BJ (cell line): Measurements from ENCODE around the gene PPM1F. TPM values are rescaled to one million over a fixed set of nuclear protein-coding genes. Genes with fewer than 3 reads are reported as not detected.
A peak's percentile ranks its signal among the peaks of the same experiment; 100 is the strongest.

Experiments
- CTCF ChIA-PET: fragments of 350-600 bp; formaldehyde crosslinking; extraction: SDS; loops from one replicate; lab custom pipeline; 2021; ENCODE audit warnings: antibody characterized with exemption, inconsistent platforms; lab: Yijun Ruan, JAX
- POLR2A ChIA-PET: fragments of 300-600 bp; sonication (Branson Sonifier 250); formaldehyde crosslinking; extraction: SDS; loops from one replicate; lab custom pipeline; 2021; ENCODE audit warnings: antibody characterized with exemption; lab: Charles Lee
- DNase-seq: peaks from one replicate; pipeline ENCODE4 v3.0.0-alpha.2; 2011; ENCODE audit warnings: low read depth
- H3K27me3 ChIP-seq: 2 replicates; pipeline ENCODE4 v1.6.0; 2011; ENCODE audit warnings: low read length; ENCODE audit not compliant: control insufficient read depth, insufficient read depth
- H3K36me3 ChIP-seq: 2 replicates; pipeline ENCODE4 v1.5.1; 2011; ENCODE audit warnings: low read length; ENCODE audit not compliant: control insufficient read depth, insufficient read depth
- H3K4me3 ChIP-seq: 2 replicates; pipeline ENCODE4 v1.5.1; 2011; ENCODE audit warnings: low read depth, mild to moderate bottlenecking, control low read depth, low read length
- CTCF ChIP-seq: IDR thresholded peaks from 2 replicates; pipeline ENCODE4 v1.5.1; 2011; ENCODE audit warnings: low read depth, mild to moderate bottlenecking, control low read depth, inconsistent platforms, low read length, moderate library complexity; ENCODE audit not compliant: insufficient read depth
- polyA plus RNA-seq: library from polyadenylated mRNA; depleted of rRNA; stranded (reverse); fragments of >200 nt; gene quantifications from 2 replicates; pipeline ENCODE4 v1.2.3, GENCODE V29; 2011

Gene PPM1F
- polyA plus RNA-seq, 1 experiment: 25.3 TPM

DNA sequence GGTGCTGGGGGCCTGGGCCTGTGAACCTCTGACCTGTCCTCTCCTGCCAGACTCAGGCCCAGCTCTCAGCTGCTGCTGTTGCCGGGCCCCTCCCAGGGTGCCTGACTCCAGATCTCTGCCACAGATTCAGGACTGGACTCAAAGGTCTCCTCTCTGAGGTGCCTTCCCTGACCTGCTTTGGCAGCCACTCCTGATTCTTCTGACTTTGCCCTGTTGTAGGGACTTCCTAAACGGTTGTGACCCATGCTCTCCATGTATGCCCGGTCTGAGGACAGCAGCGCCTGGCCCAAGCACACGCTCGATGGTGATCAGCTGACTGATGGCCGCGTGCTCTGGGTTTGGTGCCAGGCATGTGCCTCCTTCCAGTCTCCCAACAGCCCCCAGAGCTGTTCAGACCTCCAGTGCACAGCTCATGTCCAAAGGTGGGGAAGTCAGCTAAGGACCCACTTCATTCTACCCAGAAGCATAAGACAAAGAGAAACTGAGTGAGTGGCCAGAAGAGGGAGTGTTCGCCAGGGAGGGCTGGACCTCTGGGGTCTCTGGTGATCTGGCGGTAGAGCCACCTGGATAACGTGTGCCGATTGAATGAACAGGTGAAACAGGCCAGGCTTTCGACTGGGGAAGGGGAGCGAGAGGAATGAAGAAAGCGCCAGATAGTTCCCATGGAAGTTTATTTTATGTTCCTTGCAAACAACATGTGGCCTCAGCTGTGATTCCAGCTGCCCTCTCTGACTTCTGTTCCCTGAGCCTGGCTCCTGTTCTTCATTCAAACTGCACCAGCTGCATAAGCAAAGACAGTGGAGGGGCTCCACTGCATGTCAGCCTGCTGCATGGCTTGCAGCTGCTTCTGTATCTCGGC, 38.0 kb upstream of the PPM1F start:
- CTCF ChIA-PET: interaction anchor here (0.9 kb wide), 1 partner anchor 18 kb away, joined by 4 read pairs; no protein-coding TSS in a partner anchor

DNA sequence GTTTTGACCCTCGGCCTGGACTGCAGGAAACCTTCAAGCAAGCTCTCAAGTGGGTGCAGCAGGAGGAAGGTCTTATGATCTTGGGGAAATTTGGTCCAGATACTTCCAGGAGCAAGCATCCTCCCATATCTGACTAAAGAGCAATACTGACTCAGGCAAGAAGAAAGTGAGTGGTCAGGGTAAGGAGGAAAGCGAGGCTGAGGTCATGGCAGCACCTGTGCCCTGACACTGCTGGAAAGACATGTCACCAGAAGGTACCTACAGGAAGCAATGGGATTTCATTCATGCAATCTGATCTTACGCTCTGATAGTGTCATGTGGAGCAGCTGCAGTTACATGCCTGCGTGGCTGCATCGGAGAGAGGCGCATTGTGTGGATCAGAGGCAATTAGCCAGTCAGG, 36.4 kb upstream of the PPM1F start:
- ChIA-PET CTCF (no interaction called here), POLR2A (no interaction called here)
- no peak for DNase-seq
- Histone ChIP-seq H3K27me3 (peaks cover 6% of the 10 kb centered on the region), H3K4me3 (no peak overlapping the region), H3K36me3 (no peaks in the 10 kb centered on the region)
- TF ChIP-seq CTCF: no peak

More for the DNA sequence above, 38.0 kb upstream of the PPM1F start:
- POLR2A ChIA-PET: no interaction called here
- no peak overlapping the region for H3K4me3 ChIP-seq
- DNase-seq: no peak
- TF ChIP-seq CTCF: no peak
- H3K36me3 ChIP-seq: no peaks in the 10 kb centered on the region
- peaks cover 13% of the 10 kb centered on the region for H3K27me3 ChIP-seq

DNA sequence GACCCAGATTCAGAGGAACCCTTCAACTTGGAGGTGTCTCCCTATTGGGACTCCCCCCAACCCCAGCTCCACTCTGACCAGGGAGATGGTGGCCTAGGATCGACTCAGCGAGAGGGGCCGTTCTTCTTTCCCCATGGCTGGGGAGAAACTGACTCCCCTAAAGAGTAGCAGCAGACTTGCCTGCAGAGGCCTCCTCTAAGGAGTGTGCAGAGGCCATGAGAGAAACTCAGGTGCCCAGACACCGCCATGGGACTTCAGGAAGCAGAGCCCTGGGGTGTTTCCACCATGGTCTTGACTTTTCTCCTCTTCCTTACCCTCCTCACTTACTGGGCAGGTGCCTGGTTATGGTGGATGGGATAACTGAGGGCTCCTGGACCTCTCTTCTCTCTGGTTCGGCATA, 32.6 kb upstream of the PPM1F start:
- peaks cover 1% of the 10 kb centered on the region; the same call in 1 of the 2 replicates for H3K36me3 ChIP-seq
- H3K27me3 ChIP-seq: peaks cover 6% of the 10 kb centered on the region
- no peak for TF ChIP-seq CTCF
- no peak for DNase-seq
- H3K4me3 ChIP-seq: no peak overlapping the region
- ChIA-PET POLR2A (no interaction called here), CTCF (interaction anchor here (1.1 to 1.2 kb wide), 2 partner anchors 8 to 13 kb away, joined by 3 read pairs; no protein-coding TSS in a partner anchor)

- no peak for DNase-seq
- POLR2A ChIA-PET: no interaction called here
- CTCF ChIA-PET: interaction anchor here (1.1 to 1.2 kb wide), 2 partner anchors 8 to 12 kb away, joined by 3 read pairs; no protein-coding TSS in a partner anchor
- peak; percentile 33; the same call in 1 of the 2 replicates for TF ChIP-seq CTCF
- Histone ChIP-seq H3K4me3 (no peak overlapping the region), H3K27me3 (peaks cover 6% of the 10 kb centered on the region), H3K36me3 (peaks cover 1% of the 10 kb centered on the region; the same call in 1 of the 2 replicates)
These were observed 32.1 kb upstream of the PPM1F start for GRCh38 chr22:21984793-21985192.

- peak within 1 kb of the TSS; percentile 98 for H3K4me3 ChIP-seq
- H3K36me3 ChIP-seq: peaks cover 7% of the 10 kb centered on the region
- POLR2A ChIA-PET: no interaction called here
- CTCF ChIA-PET: interaction anchor here (0.9 to 3.0 kb wide), 5 partner anchors 10 to 44 kb away, joined by 3 to 22 read pairs (median 3); partner anchors contain the start of gene PPM1F
- TF ChIP-seq CTCF: no peak
- no peaks in the 10 kb centered on the region for H3K27me3 ChIP-seq
- no peak for DNase-seq
These were observed 29.8 kb upstream of the PPM1F start, which contains the start of gene TOP3B for GRCh38 chr22:21982338-21982965. TSS of gene TOP3B (minus strand) at chr22:21982787. CDS start at chr22:21975709, 7,078 bp downstream.
